ENCODE measurements around the gene LAT. TPM values are rescaled to one million over a fixed set of nuclear protein-coding genes. Genes with fewer than 3 reads are reported as not detected.
"Not testable (repeated sequence)": the region's sequence is repeated elsewhere in the genome, so short reads cannot be mapped to it uniquely, and the experiment has no call there.

Gene LAT
- total and polyA plus RNA-seq, 2 donors (not counting 3 experiments of a cell fraction or from before 2014, with no cell fraction given): 4.5 to 5.9 TPM

DNA sequence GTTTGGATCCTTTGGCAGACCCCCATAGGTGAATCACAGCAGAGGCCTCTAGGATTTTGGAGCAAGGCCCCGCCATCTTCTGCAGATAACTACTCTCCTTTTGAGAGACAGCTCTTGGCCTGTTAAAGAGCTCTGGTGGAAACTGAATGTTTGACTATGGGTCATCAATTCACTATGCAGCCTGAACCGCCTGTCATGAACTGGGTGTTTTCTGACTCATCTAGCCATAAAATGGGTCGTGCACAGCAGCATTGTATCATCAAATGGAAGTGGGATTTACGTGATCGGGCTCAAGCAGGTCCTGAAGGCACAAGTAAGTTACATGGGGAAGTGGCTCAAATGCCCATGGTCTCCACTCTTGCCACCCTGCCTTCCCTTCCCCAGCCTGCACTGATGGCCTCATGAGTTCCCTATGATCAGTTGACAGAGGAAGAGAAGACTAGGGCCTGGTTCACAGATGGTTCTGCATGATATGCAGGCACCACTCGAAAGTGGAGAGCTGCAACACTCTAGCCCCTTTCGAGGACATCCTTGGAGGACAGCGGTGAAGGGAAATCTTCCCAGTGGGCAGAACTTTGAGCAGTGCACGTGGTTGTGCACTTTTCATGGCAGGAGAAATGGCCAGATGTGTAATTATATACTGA is 19.8 kb downstream of the LAT start:
- H3K4me2 ChIP-seq (ENCODE audit: insufficient read depth, low read length); H3K79me2 ChIP-seq (ENCODE audit: control insufficient read depth, insufficient read depth, low read length); dilution Hi-C loops (cut with MboI; ENCODE audit: extremely low pct_ligation_motif_present, low sequenced_read_pairs); H3K36me3 ChIP-seq (ENCODE audit: control insufficient read depth in 2 of 2, extremely low read depth in 1 of 2, insufficient read depth in 2 of 2, low read length in 2 of 2); H4K20me1 ChIP-seq (replicated peaks; ENCODE audit: control insufficient read depth, extremely low read depth, insufficient read depth, low read length); DNase-seq (ENCODE audit: low read depth, low spot score); H3K9ac ChIP-seq (replicated peaks; ENCODE audit: extremely low read depth, insufficient read depth, low read length); H2AFZ ChIP-seq (ENCODE audit: low read depth, low read length); H3K27me3 ChIP-seq (ENCODE audit: control insufficient read depth in 2 of 2, insufficient read depth in 2 of 2, low read length in 2 of 2); POLR2A ChIA-PET; intact Hi-C loops (cut with micrococcal nuclease); CTCF ChIA-PET; H3K4me1 ChIP-seq (ENCODE audit: control insufficient read depth, extremely low read depth, insufficient read depth, low read length); H3K9me3 ChIP-seq (replicated peaks; ENCODE audit: control insufficient read depth, insufficient read depth, low read length); H3K9me1 ChIP-seq (replicated peaks; ENCODE audit: control insufficient read depth, extremely low read depth, insufficient read depth, low read length); H3K4me3 ChIP-seq (replicated peaks in 1 of 3; ENCODE audit: insufficient read depth in 1 of 3, low read depth in 1 of 3, low read length in 3 of 3); BruUV-seq (replicated peaks); FAIRE-seq; H3K27ac ChIP-seq (ENCODE audit: insufficient read depth, low read depth, low read length): not testable (repeated sequence)

DNA sequence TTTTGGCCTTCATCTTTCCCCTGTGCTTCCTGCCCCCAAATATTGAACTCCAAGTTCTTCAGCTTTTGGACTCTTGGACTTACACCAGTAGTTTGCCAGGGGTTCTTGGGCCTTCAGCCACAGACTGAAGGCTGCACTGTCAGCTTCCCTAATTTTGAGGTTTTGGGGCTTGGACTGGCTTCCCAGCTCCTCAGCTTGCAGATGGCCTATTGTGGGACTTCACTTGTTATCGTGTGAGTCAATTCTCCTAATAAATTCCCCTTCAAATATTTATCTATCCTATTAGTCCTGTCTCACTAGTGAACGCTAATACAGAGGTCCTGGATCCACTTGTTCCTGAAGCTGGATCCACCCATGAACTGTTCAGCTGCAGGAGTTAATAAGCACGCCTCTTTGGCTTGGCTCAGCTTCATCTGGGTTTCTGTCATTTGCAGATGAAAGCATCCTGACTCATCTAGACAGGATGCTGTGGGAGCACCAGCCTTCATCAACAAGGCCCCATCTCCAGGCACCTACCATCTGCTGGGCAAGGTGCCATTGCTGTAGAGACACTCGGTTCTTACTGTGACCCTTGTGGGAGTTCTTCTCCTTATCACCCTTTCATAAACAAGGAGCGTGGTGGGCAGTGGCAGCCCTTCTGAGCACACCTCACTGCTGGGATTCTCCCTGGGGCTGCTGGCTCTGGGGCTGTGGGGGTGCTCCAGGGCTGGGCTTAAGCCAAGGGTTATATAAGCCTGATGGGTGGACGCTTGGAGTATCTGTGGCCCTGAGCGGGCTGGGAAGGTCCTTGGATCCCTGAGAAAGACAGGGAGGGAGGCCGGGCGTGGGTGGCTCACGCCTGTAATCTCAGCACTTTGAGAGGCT is 23.1 kb downstream of the LAT start:
- Histone ChIP-seq H3K9me3 (replicated peaks; ENCODE audit: control insufficient read depth, insufficient read depth, low read length) (no peaks in the 10 kb centered on the region), H2AFZ (ENCODE audit: low read depth, low read length) (no peak overlapping the region), H3K4me2 (ENCODE audit: insufficient read depth, low read length) (no peak overlapping the region), H3K9ac (replicated peaks; ENCODE audit: extremely low read depth, insufficient read depth, low read length) (no peak overlapping the region), H3K27me3 (ENCODE audit: control insufficient read depth in 2 of 2, insufficient read depth in 2 of 2, low read length in 2 of 2) (no peaks in the 10 kb centered on the region), H3K9me1 (replicated peaks; ENCODE audit: control insufficient read depth, extremely low read depth, insufficient read depth, low read length) (no peaks in the 10 kb centered on the region), H4K20me1 (replicated peaks; ENCODE audit: control insufficient read depth, extremely low read depth, insufficient read depth, low read length) (no peaks in the 10 kb centered on the region), H3K36me3 (ENCODE audit: control insufficient read depth in 2 of 2, extremely low read depth in 1 of 2, insufficient read depth in 2 of 2, low read length in 2 of 2) (no peaks in the 10 kb centered on the region), H3K4me1 (ENCODE audit: control insufficient read depth, extremely low read depth, insufficient read depth, low read length) (no peaks in the 10 kb centered on the region), H3K79me2 (ENCODE audit: control insufficient read depth, insufficient read depth, low read length) (no peaks in the 10 kb centered on the region), H3K4me3 (replicated peaks in 1 of 3; ENCODE audit: insufficient read depth in 1 of 3, low read depth in 1 of 3, low read length in 3 of 3) (no peak overlapping the region), H3K27ac (ENCODE audit: insufficient read depth, low read depth, low read length) (no peak overlapping the region)
- ChIA-PET POLR2A (no interaction called here), CTCF (no interaction called here)
- intact Hi-C loops (cut with micrococcal nuclease): no loop called here
- FAIRE-seq (no peak), DNase-seq (ENCODE audit: low read depth, low spot score) (no peak)
- BruUV-seq (replicated peaks): no TSS peak
- dilution Hi-C loops (cut with MboI; ENCODE audit: extremely low pct_ligation_motif_present, low sequenced_read_pairs): no loop called here
- TF ChIP-seq, protein P1, sequence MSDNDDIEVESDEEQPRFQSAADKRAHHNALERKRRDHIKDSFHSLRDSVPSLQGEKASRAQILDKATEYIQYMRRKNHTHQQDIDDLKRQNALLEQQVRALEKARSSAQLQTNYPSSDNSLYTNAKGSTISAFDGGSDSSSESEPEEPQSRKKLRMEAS (IDR thresholded peaks at IDR 0.05; ENCODE audit: insufficient read depth, insufficient read length): no peak
- no peak for TF ChIP-seq FOS (IDR thresholded peaks at IDR 0.05; ENCODE audit: borderline replicate concordance, insufficient read depth, low read length)
- TF ChIP-seq EZH2 (IDR thresholded peaks at IDR 0.05; ENCODE audit: borderline replicate concordance, low read depth, low read length, severe bottlenecking): no peak
- no peak for TF ChIP-seq MYC (IDR thresholded peaks at IDR 0.05; ENCODE audit: low read depth, low read length)
- TF ChIP-seq, protein P2, sequence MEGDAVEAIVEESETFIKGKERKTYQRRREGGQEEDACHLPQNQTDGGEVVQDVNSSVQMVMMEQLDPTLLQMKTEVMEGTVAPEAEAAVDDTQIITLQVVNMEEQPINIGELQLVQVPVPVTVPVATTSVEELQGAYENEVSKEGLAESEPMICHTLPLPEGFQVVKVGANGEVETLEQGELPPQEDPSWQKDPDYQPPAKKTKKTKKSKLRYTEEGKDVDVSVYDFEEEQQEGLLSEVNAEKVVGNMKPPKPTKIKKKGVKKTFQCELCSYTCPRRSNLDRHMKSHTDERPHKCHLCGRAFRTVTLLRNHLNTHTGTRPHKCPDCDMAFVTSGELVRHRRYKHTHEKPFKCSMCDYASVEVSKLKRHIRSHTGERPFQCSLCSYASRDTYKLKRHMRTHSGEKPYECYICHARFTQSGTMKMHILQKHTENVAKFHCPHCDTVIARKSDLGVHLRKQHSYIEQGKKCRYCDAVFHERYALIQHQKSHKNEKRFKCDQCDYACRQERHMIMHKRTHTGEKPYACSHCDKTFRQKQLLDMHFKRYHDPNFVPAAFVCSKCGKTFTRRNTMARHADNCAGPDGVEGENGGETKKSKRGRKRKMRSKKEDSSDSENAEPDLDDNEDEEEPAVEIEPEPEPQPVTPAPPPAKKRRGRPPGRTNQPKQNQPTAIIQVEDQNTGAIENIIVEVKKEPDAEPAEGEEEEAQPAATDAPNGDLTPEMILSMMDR (IDR thresholded peaks at IDR 0.05; ENCODE audit: extremely low read depth in 1 of 2, insufficient read depth in 1 of 2, low read depth in 1 of 2, low read length in 2 of 2): no peak
